GM21423 (cell line): ENCODE data around the gene OSTC.
A peak's percentile ranks its signal among the peaks of the same experiment; 100 is the strongest.

Experiments
- ATAC-seq: cut with Tn5 transposase; IDR thresholded peaks from one replicate; pipeline ENCODE4 v1.9.1; 2021; ENCODE audit warnings: mild to moderate bottlenecking, moderate library complexity; ENCODE audit not compliant: unreplicated experiment

The OSTC gene

GRCh38 chr4:108644237-108644636, 6.2 kb upstream of the OSTC start:
- no peak for ATAC-seq

GRCh38 chr4:108646706-108647105, 3.7 kb upstream of the OSTC start:
- ATAC-seq: no peak

GRCh38 chr4:108649863-108650211, 562 bp upstream of the OSTC start:
- peak; percentile 10 for ATAC-seq

- no peak for ATAC-seq
Observed at GRCh38 chr4:108651014-108651791, 804 bp downstream of the OSTC start.

- no peak for ATAC-seq
Observed at GRCh38 chr4:108662629-108663028, 12.2 kb downstream of the OSTC start.

GRCh38 chr4:108674356-108674977, 24.1 kb downstream of the OSTC start:
- no peak for ATAC-seq

GRCh38 chr4:108681321-108681809, 31.0 kb downstream of the OSTC start:
- ATAC-seq: no peak

GRCh38 chr4:108683479-108683878, 33.1 kb downstream of the OSTC start:
- no peak for ATAC-seq

- ATAC-seq: no peak
Observed at GRCh38 chr4:108685036-108685686, 34.8 kb downstream of the OSTC start.

GRCh38 chr4:108690738-108691137, 40.3 kb downstream of the OSTC start:
- no peak for ATAC-seq

- no peak for ATAC-seq
Observed at GRCh38 chr4:108693211-108693610, 42.8 kb downstream of the OSTC start.

GRCh38 chr4:108693819-108694218, 43.4 kb downstream of the OSTC start:
- ATAC-seq: no peak

- no peak for ATAC-seq
Observed at GRCh38 chr4:108694423-108694822, 44.0 kb downstream of the OSTC start.

- ATAC-seq: no peak
Observed at GRCh38 chr4:108695062-108695461, 44.7 kb downstream of the OSTC start.

- no peak for ATAC-seq
Observed at GRCh38 chr4:108696160-108696559, 45.8 kb downstream of the OSTC start.

- no peak for ATAC-seq
Observed at GRCh38 chr4:108700081-108700757, 49.8 kb downstream of the OSTC start.

GRCh38 chr4:108702960-108703359, 52.6 kb downstream of the OSTC start:
- ATAC-seq: peak; percentile 58

- ATAC-seq: no peak
Observed at GRCh38 chr4:108703370-108703769, 53.0 kb downstream of the OSTC start.

- no peak for ATAC-seq
Observed at GRCh38 chr4:108703966-108704365, 53.6 kb downstream of the OSTC start.

GRCh38 chr4:108706289-108706688, 55.9 kb downstream of the OSTC start:
- ATAC-seq: no peak

GRCh38 chr4:108709234-108709633, 58.8 kb downstream of the OSTC start:
- no peak for ATAC-seq
